ENCODE measurements around the gene KRTAP3-1. TPM values are rescaled to one million over a fixed set of nuclear protein-coding genes. Genes with fewer than 3 reads are reported as not detected.
"Not testable (repeated sequence)": the region's sequence is repeated elsewhere in the genome, so short reads cannot be mapped to it uniquely, and the experiment has no call there.

Gene KRTAP3-1
- not detected for polyA plus RNA-seq (2013, experiment 1 of 4)
- not detected for polyA plus RNA-seq (2013, experiment 2 of 4)
- polyA plus RNA-seq (2013, experiment 3 of 4): not detected
- polyA plus RNA-seq (2013, experiment 4 of 4): not detected

DNA sequence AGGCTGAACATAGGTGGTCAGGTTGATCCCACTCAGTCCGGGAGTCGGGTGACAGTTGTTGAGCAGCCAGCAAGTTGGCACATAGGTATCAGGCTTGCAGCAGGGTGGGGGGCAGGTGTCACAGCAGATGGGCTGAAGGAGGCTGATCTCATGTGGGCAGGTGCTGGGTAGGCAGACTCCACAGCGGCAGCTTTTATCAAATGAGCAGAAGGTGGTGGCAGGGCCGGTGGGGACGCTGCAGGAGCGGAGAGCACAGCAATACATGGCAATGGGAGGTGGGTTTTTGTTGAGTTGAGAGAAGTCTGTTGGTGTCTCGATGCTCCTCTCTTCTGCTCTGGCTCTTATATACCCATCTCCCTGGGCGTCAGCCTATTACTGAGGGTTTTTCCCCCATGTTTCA, at the start of gene KRTAP3-1:
KRTAP3-1 (minus strand) TSS at position 318 of the 400 bp plus-strand sequence; CDS start at position 264, 54 bp downstream.
- Histone ChIP-seq H3K27me3 (ENCODE audit: control insufficient read depth, insufficient read depth, low read length, poor library complexity, severe bottlenecking) (no peaks in the 10 kb centered on the region), H3K4me1 (ENCODE audit: control insufficient read depth, insufficient read depth, low read length) (peaks cover 6% of the 10 kb centered on the region), H3K9me3 (ENCODE audit: control insufficient read depth, low read length) (no peaks in the 10 kb centered on the region), H3K36me3 (ENCODE audit: control insufficient read depth, insufficient read depth, low read length) (no peaks in the 10 kb centered on the region), H3K4me3 (ENCODE audit: insufficient read depth, low read depth, low read length) (no peak within 1 kb of the TSS), H3K27ac (ENCODE audit: insufficient read depth, low read depth, low read length, poor library complexity, severe bottlenecking) (peak within 1 kb of the TSS; percentile 28)
- 91 to 95% methylated on average over 6 to 7 of the region's 8 CpGs for WGBS, 2 experiments

- H3K9me3 ChIP-seq (ENCODE audit: control insufficient read depth, low read length): no peaks in the 10 kb centered on the region
- WGBS, 2 experiments: 100% methylated on average over 1 of the region's 1 CpG; no CpG with 5 or more reads in 1 of the 2 experiments
- no peaks in the 10 kb centered on the region for H3K4me1 ChIP-seq (ENCODE audit: control insufficient read depth, insufficient read depth, low read length)
- H3K36me3 ChIP-seq (ENCODE audit: control insufficient read depth, insufficient read depth, low read length): no peaks in the 10 kb centered on the region
- no peak overlapping the region for H3K4me3 ChIP-seq (ENCODE audit: insufficient read depth, low read depth, low read length)
- H3K27me3 ChIP-seq (ENCODE audit: control insufficient read depth, insufficient read depth, low read length, poor library complexity, severe bottlenecking): no peaks in the 10 kb centered on the region
- H3K27ac ChIP-seq (ENCODE audit: insufficient read depth, low read depth, low read length, poor library complexity, severe bottlenecking): no peak overlapping the region
These were observed 48.6 kb upstream of the KRTAP3-1 start for GRCh38 chr17:41057547-41057946.

GRCh38 chr17:41055130-41055529, 46.2 kb upstream of the KRTAP3-1 start, which contains the start of gene KRTAP2-2:
KRTAP2-2 (minus strand) TSS chr17:41055230; CDS start chr17:41055211, 19 bp downstream.
- H3K9me3 ChIP-seq (ENCODE audit: control insufficient read depth, low read length); H3K4me3 ChIP-seq (ENCODE audit: insufficient read depth, low read depth, low read length); H3K27me3 ChIP-seq (ENCODE audit: control insufficient read depth, insufficient read depth, low read length, poor library complexity, severe bottlenecking); H3K27ac ChIP-seq (ENCODE audit: insufficient read depth, low read depth, low read length, poor library complexity, severe bottlenecking); H3K36me3 ChIP-seq (ENCODE audit: control insufficient read depth, insufficient read depth, low read length); H3K4me1 ChIP-seq (ENCODE audit: control insufficient read depth, insufficient read depth, low read length): not testable (repeated sequence)
- WGBS, 2 experiments: 83% methylated on average over 1 of the region's 6 CpGs; no CpG with 5 or more reads in 1 of the 2 experiments

- H3K4me1 ChIP-seq (ENCODE audit: control insufficient read depth, insufficient read depth, low read length); H3K27ac ChIP-seq (ENCODE audit: insufficient read depth, low read depth, low read length, poor library complexity, severe bottlenecking); H3K9me3 ChIP-seq (ENCODE audit: control insufficient read depth, low read length); H3K27me3 ChIP-seq (ENCODE audit: control insufficient read depth, insufficient read depth, low read length, poor library complexity, severe bottlenecking); H3K36me3 ChIP-seq (ENCODE audit: control insufficient read depth, insufficient read depth, low read length); H3K4me3 ChIP-seq (ENCODE audit: insufficient read depth, low read depth, low read length): not testable (repeated sequence)
- 92 to 95% methylated on average over 7 to 9 of the region's 9 CpGs for WGBS, 2 experiments
These were observed 45.6 kb upstream of the KRTAP3-1 start for GRCh38 chr17:41054556-41054955.

DNA sequence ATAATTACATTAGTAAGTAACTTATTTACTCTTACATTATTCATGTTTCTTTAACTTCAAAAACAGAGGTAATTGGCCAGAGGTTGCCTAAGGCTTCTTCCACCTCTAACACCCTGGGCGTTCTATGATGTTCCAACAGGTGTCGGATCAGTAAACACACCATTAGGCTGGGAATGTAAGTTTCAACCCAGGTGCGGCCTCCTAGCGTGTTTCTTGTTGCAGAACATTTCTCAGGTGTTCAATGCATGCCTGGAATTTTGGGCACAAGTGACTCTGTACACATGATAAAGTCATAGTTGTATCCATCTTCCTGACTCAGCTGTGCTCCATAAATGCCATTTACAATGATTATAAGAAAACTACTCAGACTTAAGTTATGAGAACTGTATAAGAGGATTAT, 45.1 kb upstream of the KRTAP3-1 start:
- Histone ChIP-seq H3K4me1 (ENCODE audit: control insufficient read depth, insufficient read depth, low read length) (no peaks in the 10 kb centered on the region), H3K4me3 (ENCODE audit: insufficient read depth, low read depth, low read length) (no peak overlapping the region), H3K36me3 (ENCODE audit: control insufficient read depth, insufficient read depth, low read length) (no peaks in the 10 kb centered on the region), H3K27ac (ENCODE audit: insufficient read depth, low read depth, low read length, poor library complexity, severe bottlenecking) (no peak overlapping the region), H3K9me3 (ENCODE audit: control insufficient read depth, low read length) (no peaks in the 10 kb centered on the region), H3K27me3 (ENCODE audit: control insufficient read depth, insufficient read depth, low read length, poor library complexity, severe bottlenecking) (no peaks in the 10 kb centered on the region)
- WGBS, 2 experiments: 95% methylated on average over 4 of the region's 4 CpGs

DNA sequence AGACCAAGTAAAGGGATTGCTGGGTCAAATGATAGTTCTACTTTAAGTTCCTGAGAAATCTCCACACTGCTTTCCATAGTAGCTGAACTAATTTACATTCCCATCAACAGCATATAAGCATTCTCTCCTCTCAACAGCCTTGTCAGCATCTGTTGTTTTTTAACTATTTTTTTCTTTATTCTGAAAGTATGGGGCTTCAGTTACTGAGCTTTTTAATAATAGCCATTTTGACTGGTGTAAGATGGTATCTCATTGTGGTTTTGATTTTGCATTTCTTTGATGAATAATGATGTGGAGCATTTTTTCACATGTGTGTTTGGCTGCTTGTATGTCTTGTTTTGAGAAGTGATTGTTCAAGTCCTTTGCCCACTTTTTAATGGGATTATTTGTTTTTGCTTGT, 43.6 kb upstream of the KRTAP3-1 start:
- no peaks in the 10 kb centered on the region for H3K4me1 ChIP-seq (ENCODE audit: control insufficient read depth, insufficient read depth, low read length)
- H3K4me3 ChIP-seq (ENCODE audit: insufficient read depth, low read depth, low read length): no peak overlapping the region
- H3K36me3 ChIP-seq (ENCODE audit: control insufficient read depth, insufficient read depth, low read length): no peaks in the 10 kb centered on the region
- H3K27ac ChIP-seq (ENCODE audit: insufficient read depth, low read depth, low read length, poor library complexity, severe bottlenecking): no peak overlapping the region
- no peaks in the 10 kb centered on the region for H3K27me3 ChIP-seq (ENCODE audit: control insufficient read depth, insufficient read depth, low read length, poor library complexity, severe bottlenecking)
- no peaks in the 10 kb centered on the region for H3K9me3 ChIP-seq (ENCODE audit: control insufficient read depth, low read length)

GRCh38 chr17:41049110-41049509, 40.2 kb upstream of the KRTAP3-1 start:
- WGBS, 2 experiments: 85 to 87% methylated on average over 2 of the region's 2 CpGs
- Histone ChIP-seq H3K27me3 (ENCODE audit: control insufficient read depth, insufficient read depth, low read length, poor library complexity, severe bottlenecking) (no peaks in the 10 kb centered on the region), H3K36me3 (ENCODE audit: control insufficient read depth, insufficient read depth, low read length) (no peaks in the 10 kb centered on the region), H3K4me1 (ENCODE audit: control insufficient read depth, insufficient read depth, low read length) (no peaks in the 10 kb centered on the region), H3K4me3 (ENCODE audit: insufficient read depth, low read depth, low read length) (no peak overlapping the region), H3K27ac (ENCODE audit: insufficient read depth, low read depth, low read length, poor library complexity, severe bottlenecking) (no peak overlapping the region), H3K9me3 (ENCODE audit: control insufficient read depth, low read length) (no peaks in the 10 kb centered on the region)

- Histone ChIP-seq H3K27ac (ENCODE audit: insufficient read depth, low read depth, low read length, poor library complexity, severe bottlenecking) (no peak overlapping the region), H3K9me3 (ENCODE audit: control insufficient read depth, low read length) (no peaks in the 10 kb centered on the region), H3K27me3 (ENCODE audit: control insufficient read depth, insufficient read depth, low read length, poor library complexity, severe bottlenecking) (no peaks in the 10 kb centered on the region), H3K4me3 (ENCODE audit: insufficient read depth, low read depth, low read length) (no peak overlapping the region), H3K4me1 (ENCODE audit: control insufficient read depth, insufficient read depth, low read length) (no peaks in the 10 kb centered on the region), H3K36me3 (ENCODE audit: control insufficient read depth, insufficient read depth, low read length) (no peaks in the 10 kb centered on the region)
- 86 to 96% methylated on average over 7 of the region's 7 CpGs for WGBS, 2 experiments
These were observed 39.5 kb upstream of the KRTAP3-1 start for GRCh38 chr17:41048441-41048840.

- WGBS, 2 experiments: 72 to 84% methylated on average over 5 to 9 of the region's 33 CpGs
- H3K4me3 ChIP-seq (ENCODE audit: insufficient read depth, low read depth, low read length); H3K27ac ChIP-seq (ENCODE audit: insufficient read depth, low read depth, low read length, poor library complexity, severe bottlenecking); H3K36me3 ChIP-seq (ENCODE audit: control insufficient read depth, insufficient read depth, low read length); H3K27me3 ChIP-seq (ENCODE audit: control insufficient read depth, insufficient read depth, low read length, poor library complexity, severe bottlenecking); H3K4me1 ChIP-seq (ENCODE audit: control insufficient read depth, insufficient read depth, low read length); H3K9me3 ChIP-seq (ENCODE audit: control insufficient read depth, low read length): not testable (repeated sequence)
These were observed 38.0 kb upstream of the KRTAP3-1 start, which contains the start of gene KRTAP2-1 for GRCh38 chr17:41046735-41047465. KRTAP2-1 (minus strand) TSS chr17:41047316; CDS start chr17:41047267, 49 bp downstream.

GRCh38 chr17:41042953-41043352, 34.0 kb upstream of the KRTAP3-1 start:
- WGBS, 2 experiments: 90 to 100% methylated on average over 1 of the region's 1 CpG
- H3K4me1 ChIP-seq (ENCODE audit: control insufficient read depth, insufficient read depth, low read length): peaks cover 1% of the 10 kb centered on the region
- no peak overlapping the region for H3K4me3 ChIP-seq (ENCODE audit: insufficient read depth, low read depth, low read length)
- H3K27me3 ChIP-seq (ENCODE audit: control insufficient read depth, insufficient read depth, low read length, poor library complexity, severe bottlenecking): no peaks in the 10 kb centered on the region
- no peaks in the 10 kb centered on the region for H3K9me3 ChIP-seq (ENCODE audit: control insufficient read depth, low read length)
- H3K36me3 ChIP-seq (ENCODE audit: control insufficient read depth, insufficient read depth, low read length): no peaks in the 10 kb centered on the region
- H3K27ac ChIP-seq (ENCODE audit: insufficient read depth, low read depth, low read length, poor library complexity, severe bottlenecking): no peak overlapping the region
